Glomerular endothelial cell (primary cell): Measurements from ENCODE around the gene TOP3B. TPM values are rescaled to one million over a fixed set of nuclear protein-coding genes. Genes with fewer than 3 reads are reported as not detected.
A peak's percentile ranks its signal among the peaks of the same experiment; 100 is the strongest.
"Not testable (repeated sequence)": the region's sequence is repeated elsewhere in the genome, so short reads cannot be mapped to it uniquely, and the experiment has no call there.

Source experiments
- DNase-seq: peaks from one replicate; pipeline ENCODE4 v3.0.0-alpha.2; 2011; ENCODE audit warnings: low read depth, low spot score; ENCODE audit errors: extremely low read depth
- total RNA-seq: library from RNA; depleted of rRNA; stranded (reverse); fragments of >200 nt; gene quantifications from 2 replicates; pipeline ENCODE4 v1.2.3, GENCODE V29; 2015

Gene TOP3B
- total RNA-seq, 1 donor from 2014 or later, result 63.0 TPM

DNA sequence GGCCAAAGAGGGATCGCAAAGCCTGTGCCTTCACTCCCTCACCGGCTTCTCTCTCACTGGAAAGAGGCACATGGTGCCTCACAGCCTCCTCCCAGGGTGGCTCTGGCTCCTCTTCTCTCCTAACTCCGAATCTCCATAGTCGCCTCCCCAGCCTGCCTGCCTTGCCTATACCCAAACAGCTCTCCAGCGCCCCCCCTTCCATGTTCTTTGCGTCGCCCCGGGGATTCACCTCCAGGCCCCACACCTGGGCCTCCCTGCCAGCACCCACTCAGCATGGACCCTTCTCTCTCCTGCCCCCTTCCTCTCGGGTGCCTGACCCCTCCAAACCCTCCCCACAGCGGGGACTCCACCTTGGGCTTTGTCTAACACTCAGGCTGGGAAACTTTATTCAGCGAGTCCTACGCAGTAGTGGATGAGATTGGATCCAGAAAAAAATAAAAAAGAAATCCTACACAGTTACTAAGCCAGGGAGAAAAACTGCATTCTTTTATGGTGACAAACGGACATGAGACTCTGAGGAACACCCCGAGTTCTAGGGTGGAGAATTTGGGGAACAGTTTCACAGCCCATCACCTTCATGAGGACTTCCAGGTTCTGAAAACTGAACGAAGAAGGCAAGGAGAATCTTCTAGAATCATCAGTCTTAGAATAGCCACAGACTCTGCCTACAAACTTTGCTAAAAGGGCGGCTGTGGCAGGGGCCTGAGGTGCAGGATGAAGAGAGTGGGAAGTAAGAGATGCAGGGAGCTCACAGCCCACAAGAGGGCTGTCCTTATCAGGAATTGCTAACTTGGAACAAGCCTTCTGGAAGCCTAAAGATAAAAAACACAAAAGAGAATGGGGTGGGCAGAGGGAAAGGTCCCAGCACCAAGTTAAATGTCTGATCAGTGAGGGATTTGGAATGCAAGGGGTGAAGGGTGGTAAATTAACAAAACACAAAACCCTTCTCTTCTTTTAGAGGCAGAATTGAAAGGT is 35.3 kb downstream of the TOP3B start:
- no peak for DNase-seq

DNA sequence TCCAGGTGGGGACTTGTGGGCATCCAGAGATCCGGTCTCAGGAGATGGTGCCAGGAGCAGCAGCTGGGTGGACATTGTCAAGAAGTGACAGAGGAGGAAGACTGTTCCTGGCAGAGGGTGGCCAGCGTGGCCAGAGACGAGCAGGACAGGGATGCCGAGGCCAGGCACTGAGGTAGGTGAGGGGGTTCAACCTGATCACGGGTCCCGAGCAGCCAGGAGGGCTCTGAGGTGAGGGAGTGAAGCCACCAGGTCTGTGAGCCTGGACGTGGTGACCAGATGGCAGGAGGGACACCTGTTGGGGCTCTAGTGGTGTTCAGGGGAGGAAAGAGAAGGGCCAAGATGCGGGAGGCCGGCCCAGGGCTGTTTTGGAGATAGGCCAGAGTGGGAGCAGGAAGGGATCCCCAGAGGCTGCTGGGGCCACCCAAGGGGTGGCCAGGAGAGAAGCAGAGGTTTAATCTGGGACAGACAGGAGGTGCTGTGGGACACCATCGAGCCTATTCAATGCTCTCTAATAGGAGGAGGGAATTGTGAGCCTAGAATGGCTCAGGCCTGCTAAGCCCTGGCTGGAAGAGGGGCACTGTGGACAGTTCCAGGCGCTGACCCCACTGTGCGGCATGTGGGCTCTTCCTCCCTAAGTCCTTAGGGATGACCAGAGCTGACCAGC is 36.2 kb downstream of the TOP3B start:
- no peak for DNase-seq

DNA sequence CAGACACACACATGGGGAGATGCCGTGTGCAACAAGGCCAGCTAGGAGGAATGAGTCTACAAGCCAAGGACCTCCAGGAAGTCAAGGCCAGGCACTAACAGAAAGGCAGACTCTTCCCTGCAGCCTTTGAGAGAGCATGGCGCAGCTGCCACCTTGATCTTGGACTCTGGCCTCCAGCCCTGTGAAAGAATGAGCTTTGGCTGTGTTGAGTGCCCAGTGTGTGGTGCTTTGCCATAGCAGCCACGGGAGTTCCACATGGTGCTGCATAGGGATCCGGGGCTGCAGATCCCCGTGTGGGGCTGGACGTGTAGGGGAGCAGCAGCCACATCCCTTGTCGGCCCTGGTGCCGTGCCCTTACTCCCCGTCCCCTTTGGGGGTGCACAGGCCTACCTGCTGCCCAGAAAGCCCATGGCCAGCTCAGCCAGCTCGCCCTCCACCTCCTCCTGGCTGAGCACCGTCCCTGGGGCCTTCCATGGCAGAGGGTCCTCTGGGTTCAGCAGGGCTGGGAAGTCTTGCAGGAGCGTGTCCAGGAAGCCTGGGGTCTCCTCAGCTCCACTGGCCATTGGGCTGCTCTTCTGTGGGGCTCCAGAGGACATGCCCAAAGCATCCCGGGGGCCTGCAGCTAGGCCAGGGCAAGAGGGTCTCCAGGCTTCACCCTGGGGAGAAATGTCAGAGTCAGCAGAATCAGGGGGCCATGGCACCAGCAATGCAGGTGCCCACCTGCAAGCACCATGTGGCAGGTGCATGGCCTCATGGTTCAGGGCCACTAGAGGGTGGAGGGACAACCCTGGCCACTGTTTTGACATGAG is 36.9 kb downstream of the TOP3B start:
- DNase-seq, result no peak

DNA sequence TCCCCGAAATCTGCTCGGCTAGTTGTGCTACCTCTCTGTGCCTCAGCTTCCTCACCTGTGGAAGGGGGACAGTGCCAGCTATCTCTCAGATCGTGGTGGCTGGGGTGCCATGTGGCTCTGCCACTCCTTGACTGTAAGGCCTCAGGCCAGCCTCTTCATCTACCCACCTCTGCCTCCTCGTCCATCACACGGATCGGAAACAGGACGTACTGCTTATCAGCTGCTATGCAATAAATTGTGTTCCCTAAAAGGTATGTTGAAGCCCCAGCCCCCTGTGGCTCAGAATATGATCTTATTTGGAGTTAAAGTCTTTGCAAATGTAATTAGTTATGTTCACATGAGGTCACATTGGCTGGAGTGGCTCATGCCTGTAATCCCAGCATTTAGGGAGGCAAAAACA is 37.7 kb downstream of the TOP3B start:
- no peak for DNase-seq

GRCh38 chr22:21943571-21944448 is 38.8 kb downstream of the TOP3B start:
- no peak for DNase-seq

DNA sequence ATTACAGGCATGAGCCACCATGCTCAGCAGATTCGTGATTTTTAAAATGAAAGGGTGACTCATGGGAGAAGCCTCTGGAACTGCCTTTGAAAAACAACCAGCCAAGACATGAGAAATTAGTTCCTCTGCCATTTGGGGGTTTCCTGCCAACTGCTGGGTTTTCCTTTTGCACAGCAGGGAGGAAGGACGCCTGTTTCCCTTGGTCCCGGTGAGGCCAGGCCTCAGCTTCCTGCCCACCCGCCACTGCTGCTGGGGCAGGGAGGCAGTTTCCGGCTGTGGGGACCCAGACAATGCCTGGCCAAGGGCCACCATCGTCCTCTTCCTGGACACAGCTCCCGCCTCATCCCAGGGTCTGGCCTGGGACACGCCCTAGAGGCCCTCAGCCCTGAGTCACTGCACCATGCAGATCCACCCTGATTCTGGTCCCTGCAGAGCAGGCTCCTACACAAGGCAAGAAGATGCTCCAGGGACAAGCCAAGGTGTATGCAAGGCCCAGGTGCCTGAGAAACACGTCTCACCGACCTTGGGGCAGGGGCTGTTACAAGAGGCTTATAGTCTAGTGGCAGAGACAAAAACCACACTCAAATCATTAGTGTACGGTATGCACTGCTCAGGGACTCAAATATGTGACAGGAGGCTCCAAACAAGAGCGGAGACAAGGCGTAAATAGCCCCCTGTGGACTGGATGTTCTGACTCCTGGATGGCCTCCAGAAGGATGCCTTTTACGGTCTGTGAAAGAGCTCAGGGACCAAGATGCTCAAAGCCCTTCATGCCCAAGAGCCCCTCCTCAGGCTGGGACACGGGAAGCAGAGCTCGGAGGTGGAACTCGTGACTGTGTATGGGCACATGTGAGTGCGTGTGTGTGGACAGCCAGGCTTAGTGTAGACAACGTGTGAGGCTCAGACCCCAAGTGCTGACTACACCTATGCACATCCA is 39.9 kb downstream of the TOP3B start:
- DNase-seq, result peak; percentile 95

DNA sequence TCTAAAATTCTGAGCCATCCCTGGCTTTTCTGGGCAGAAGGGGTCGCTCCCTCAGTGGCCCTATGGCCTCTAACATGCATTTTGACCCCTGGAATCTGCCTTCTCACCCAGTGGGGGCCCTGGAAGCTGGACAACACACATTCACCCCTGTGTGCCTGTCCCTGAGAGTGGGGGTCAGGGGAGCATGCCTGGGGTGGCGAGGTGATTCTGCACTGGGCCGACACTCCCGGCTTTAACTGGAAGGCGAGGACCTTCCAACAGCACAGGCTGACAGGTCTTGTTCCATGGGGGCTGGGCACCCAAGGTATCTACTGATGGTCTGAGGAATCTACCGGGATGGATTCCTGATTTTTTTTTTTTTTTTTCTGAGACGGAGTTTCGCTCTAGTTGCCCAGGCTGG is 40.7 kb downstream of the TOP3B start:
- no peak for DNase-seq

- DNase-seq, result no peak
Measured at GRCh38 chr22:21940521-21940920, 42.1 kb downstream of the TOP3B start.

DNA sequence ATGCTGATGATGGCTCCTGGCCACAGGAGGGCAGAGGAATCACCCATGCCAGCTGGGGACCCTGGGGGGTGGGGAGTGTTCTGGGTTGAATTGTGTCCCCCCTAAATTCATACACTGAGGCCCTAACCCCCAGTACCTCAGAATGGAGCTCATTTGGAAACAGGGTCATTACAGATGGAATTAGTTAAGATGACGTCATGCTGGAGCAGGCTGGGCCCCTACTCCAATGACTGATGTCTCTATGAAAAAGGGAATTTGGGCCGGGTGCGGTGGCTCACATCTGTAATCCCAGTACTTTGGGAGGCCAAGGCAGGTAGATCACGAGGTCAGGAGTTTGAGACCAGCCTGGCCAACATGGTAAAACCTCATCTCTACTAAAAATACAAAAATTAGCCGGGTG is 42.7 kb downstream of the TOP3B start:
- not testable (repeated sequence) for DNase-seq

DNA sequence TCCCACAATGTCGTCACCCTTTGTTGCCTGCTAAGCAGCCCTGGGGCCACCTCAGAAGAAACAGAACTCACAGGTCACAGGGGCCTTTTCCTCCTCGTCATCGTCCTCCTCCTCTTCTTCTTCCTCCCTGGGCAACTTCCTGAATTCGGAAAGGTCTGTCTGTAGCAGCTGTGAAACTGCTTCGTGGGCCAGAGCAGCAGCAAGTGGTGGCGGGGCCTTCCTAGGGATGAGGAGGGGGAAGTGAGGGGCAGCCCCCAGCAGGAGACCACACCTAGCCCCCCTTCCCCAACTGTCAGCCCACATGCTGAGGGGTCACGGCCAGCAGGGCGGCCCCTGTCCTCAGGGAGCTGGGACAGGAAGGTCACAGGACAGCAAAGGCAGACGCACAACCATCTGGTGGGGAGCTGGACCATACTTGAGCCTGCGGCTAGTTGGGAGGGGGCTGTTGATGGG is 43.1 kb downstream of the TOP3B start:
- no peak for DNase-seq

DNA sequence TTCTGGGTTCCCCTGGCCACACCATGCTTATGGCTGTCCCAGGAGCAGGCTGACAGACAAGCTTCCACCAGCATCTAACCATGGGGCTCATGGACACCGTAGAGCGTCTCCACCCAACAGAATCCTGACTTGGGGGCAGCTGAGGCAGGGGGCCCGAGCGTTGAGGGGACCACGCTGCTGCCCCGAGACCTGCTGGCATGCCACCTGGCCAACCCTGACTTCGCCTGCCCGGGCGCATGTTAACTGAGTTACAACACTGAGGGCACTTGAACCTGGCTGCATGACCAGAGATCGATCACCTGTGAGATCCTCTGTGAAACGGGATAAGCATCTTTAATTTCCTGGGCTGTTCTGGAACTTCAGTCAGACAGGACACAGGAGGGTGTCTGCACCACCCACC is 43.7 kb downstream of the TOP3B start:
- no peak for DNase-seq

- no peak for DNase-seq
Measured at GRCh38 chr22:21938071-21938822, 44.3 kb downstream of the TOP3B start.

- no peak for DNase-seq
Measured at GRCh38 chr22:21937821-21938070, 44.8 kb downstream of the TOP3B start.

DNA sequence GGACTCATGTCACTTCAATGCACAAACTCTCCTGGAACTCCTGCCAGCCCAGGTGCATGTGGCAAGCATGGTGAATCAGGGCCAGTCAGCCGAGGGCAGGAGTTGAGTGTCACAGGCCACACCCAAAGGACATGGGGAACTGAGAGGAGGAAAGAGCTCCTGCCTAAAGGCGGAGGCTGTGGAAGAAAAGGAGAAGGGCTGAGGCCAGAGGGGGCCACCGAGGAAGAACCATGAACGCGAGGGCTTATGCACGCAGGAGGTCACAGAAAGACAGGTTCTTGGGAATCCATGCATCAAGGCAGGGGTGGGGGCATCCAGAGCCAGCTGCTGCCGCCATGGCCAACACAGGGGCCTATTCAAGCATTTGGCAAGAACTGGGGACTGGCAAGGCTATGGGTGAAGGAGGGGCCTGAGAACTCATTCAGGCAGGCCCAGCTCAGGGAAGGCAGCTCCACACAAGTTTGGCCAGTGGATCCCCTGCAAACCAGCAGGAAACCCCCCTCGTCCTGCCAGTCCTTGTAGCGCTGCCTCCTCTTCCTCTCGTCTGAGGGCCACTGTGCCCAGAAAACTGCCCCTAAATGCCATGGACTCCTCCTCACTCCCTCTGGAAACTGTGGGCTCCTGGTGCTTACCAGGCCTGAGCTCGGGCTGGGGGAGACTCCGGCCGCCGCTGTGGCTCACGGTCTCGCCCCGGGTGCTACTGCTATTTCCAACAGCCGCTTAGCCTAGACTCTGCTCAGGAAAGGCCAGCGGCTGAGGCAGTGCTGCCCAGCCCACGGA is 45.4 kb downstream of the TOP3B start:
- DNase-seq, result no peak

DNA sequence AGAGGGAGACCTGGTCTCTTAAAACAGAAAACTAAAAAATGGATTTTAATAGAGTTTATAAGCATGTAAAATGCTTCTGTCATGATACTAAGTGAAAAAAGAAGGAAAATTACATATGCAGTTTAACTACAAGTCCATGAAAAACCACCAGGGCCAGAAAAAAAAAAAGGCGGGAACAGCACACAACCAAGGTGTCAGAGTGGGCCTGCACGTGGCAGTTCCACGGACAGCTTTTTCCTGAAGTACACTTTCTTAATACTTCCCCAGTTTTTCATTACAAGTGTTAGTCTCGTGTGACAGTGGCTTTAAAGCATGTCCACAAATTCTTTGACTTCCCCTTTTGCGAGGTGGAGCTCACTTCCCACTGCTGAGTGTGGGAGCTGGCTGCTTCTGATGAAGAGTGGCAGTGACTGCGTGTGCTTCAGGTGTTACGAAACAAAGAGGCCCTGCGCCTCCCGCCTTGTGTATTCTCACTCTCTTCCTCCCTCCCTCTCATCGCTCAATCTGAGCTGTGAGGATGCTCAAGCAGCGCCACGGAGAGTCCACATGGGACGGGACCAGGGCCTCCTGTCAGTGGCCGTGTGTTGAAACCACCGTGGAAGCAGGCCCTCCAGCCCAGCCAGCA is 46.3 kb downstream of the TOP3B start:
- DNase-seq, result no peak

DNA sequence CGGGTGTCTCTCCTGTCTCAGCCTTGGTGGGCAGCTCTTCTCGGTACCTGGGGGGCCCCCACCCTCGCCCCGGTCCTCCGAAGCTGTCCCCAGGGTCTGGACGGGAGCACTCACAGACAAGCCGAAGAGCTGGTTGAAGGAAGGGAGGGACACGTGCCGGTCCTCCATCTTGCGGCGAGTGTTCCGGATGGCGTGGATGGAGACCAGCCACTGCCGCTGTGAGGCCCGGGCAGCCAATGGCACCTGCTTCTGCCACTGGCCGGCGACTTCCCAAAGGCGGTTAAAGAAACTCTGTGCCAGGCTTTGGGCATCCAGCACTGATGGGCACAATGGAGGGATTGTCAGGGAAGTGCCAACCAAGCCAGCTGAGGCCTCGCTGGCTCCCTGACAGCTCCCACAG is 48.7 kb downstream of the TOP3B start:
- DNase-seq, result no peak

- no peak for DNase-seq
Measured at GRCh38 chr22:21933413-21933812, 49.2 kb downstream of the TOP3B start.
